Femur (tissue), 1 donor: ENCODE measurements around the gene SH3D19.
"Not testable (repeated sequence)": the region's sequence is repeated elsewhere in the genome, so short reads cannot be mapped to it uniquely, and the experiment has no call there.

ENCODE experiments used
- DNase-seq: peaks from one replicate; pipeline ENCODE4 v3.0.0-alpha.2; 2017

Gene SH3D19

DNA sequence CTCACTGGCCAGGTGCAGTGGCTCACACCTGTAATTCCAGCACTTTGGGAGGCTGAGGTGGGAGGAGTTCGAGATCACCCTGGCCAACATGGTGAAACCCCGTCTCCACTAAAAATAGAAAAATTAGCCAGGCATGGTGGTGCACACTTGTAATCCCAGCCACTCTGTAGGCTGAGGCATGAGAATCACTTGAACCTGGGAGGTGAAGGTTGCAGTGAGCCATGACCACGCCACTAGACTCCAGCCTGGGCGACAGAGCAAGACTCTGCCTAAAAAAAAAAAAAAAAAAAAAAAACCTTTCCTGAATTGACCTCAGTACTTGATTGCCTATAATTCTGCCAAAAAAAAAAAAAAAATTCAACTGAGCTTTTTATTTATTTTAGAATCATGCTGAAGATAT is 3.2 kb downstream of the SH3D19 start:
- not testable (repeated sequence) for DNase-seq

DNA sequence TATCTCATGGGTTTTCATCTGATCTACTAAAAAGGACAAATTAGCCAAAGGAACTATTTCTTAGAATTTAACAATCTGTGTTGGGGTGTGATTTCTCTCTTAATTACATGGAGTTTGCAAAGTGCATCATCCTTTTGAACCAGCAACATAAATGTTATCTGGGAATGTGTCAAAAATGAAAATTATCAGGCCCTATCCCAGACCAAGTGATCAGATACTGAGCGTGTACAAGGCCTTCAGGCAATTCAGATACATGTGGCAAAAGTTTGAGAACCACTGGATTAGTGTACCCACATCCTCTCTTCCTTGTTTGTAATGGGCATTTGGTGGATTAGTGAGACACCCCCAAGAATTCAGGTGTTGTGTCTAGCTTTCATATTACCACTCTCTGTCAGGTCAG is 3.8 kb downstream of the SH3D19 start:
- DNase-seq, result no peak

DNA sequence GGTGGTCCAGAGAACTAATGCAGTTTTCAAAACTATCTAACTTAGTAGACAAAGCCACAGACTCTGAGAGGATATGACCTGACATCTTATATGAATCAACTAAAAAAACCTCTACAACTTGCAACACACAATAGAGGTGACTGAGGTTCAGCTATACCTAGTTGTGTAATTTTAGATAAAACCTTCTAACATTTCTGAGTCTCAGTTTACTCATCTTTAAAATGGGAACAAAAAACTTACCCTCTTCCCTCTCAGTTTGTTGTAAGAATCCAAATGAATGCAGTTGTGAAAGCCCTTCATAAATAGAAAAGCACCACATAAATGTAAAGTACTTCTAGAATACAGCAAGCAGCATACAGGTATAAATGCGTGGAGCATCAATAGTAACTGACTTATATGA is 5.9 kb downstream of the SH3D19 start:
- no peak for DNase-seq

- no peak for DNase-seq
Observed at GRCh38 chr4:151318307-151319006, 6.9 kb downstream of the SH3D19 start.

GRCh38 chr4:151316645-151317044 is 8.8 kb downstream of the SH3D19 start:
- no peak for DNase-seq

DNA sequence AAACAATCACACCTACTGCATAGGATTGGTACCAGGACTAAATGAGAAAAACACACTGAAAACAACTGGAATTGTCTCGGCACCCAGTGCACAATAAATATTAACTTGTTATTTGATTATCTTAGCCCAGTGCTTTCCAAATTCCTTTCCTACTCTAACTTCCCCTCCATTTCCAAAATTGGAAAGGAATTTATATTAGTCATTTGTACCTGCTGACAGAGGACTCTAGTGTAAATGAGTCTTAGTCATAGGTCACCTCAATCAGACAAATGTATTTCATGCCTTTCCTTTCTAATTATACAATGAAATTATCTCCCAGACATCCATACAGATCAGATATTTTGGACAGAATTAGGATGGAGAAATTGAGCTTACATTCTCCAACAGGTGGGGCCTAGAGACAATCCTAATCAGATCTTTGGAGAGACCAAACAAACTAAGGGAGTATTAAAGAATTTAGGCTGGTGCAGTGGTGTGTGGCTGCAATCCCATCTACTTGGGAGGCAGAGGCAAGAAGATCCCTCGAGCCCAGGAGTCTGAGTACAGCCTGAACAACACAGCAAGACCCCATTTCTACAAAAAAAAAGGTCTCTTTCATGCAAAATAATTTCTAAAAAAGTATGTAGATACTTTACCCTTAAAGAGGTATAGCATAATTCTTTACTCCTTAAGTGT is 10.1 kb downstream of the SH3D19 start:
- no peak for DNase-seq

GRCh38 chr4:151314479-151314878 is 10.9 kb downstream of the SH3D19 start:
- no peak for DNase-seq

GRCh38 chr4:151314010-151314355 is 11.4 kb downstream of the SH3D19 start:
- no peak for DNase-seq

GRCh38 chr4:151313306-151314009 is 11.9 kb downstream of the SH3D19 start:
- no peak for DNase-seq

GRCh38 chr4:151310124-151310728 is 15.2 kb downstream of the SH3D19 start:
- DNase-seq, result no peak

DNA sequence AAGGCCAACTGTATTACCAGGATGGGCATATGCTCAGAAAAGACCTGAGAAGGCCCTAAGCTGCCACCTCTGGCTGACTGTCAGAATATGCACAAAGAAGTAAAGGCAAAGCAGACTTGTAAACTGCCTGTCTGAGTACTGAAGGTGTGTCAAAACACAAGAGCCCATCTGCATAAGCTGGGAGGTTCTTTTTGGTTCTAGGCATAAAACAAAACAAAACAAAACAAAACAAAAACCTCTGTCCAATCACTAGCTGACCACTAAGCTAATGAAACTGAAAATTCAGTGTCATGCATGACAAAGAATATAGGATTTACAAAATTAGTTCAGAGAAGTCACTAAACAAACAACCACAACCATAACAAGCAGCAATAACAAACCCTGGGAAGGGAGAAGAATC is 20.6 kb downstream of the SH3D19 start:
- no peak for DNase-seq

GRCh38 chr4:151304226-151304625 is 21.2 kb downstream of the SH3D19 start:
- DNase-seq, result no peak

DNA sequence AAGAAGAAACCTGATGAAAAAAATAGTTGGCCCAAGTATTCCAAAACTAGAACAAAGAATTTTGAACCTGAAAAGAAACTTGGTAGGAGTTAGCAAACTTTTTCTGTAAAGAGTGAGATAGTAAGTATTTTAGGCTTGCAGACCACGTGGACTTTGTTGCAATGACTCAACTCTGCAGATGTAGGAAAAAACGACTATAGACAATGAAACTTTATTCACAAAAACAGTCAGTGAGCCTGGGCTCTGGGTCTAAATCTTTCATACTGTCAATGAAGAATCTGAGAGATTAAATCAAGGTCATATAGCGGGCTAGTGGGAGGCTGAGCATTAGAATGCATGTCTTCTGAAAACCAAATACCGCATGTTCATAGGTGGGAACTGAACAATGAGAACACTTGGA is 23.0 kb downstream of the SH3D19 start:
- no peak for DNase-seq

GRCh38 chr4:151297170-151297569 is 28.2 kb downstream of the SH3D19 start:
- DNase-seq, result no peak

- no peak for DNase-seq
Observed at GRCh38 chr4:151296227-151296626, 29.2 kb downstream of the SH3D19 start.

- DNase-seq, result no peak
Observed at GRCh38 chr4:151294833-151295496, 30.4 kb downstream of the SH3D19 start.

GRCh38 chr4:151292038-151292437 is 33.4 kb downstream of the SH3D19 start:
- DNase-seq, result no peak

GRCh38 chr4:151291485-151291884 is 33.9 kb downstream of the SH3D19 start:
- no peak for DNase-seq

GRCh38 chr4:151287409-151287808 is 38.0 kb downstream of the SH3D19 start:
- DNase-seq, result no peak

DNA sequence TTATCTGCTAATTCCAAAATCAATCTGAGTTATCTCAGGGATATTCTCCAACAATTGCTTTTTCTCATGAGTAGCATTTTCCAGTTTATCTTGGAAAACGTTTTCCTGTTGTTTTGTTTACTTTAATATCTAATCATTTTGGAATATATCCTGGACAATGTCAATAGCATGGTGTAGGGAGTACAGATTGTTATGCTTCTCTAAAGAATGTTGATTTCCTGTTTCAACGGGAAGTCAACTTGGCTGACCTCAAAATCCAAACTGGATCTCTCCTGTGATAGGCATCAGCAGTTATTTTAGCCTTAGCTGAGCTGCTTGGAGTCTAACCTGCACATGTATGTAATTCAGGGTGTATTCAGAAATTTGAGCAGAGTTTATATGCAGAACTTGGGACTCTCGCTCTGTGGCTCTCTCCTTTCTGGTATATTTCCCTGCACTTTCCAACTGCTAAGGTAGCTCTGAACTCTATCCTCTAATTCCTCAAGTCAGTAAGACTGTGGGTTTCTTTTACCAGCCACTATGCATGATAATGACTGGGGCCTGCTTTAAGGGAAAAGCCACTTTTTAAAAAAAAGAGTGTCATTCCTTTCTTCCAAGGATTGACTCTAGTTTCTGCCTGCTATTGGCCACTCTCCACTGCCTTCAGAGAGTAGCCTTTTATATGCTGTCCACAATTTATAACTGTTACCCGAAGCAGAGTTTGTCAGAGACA is 40.7 kb downstream of the SH3D19 start:
- no peak for DNase-seq

DNA sequence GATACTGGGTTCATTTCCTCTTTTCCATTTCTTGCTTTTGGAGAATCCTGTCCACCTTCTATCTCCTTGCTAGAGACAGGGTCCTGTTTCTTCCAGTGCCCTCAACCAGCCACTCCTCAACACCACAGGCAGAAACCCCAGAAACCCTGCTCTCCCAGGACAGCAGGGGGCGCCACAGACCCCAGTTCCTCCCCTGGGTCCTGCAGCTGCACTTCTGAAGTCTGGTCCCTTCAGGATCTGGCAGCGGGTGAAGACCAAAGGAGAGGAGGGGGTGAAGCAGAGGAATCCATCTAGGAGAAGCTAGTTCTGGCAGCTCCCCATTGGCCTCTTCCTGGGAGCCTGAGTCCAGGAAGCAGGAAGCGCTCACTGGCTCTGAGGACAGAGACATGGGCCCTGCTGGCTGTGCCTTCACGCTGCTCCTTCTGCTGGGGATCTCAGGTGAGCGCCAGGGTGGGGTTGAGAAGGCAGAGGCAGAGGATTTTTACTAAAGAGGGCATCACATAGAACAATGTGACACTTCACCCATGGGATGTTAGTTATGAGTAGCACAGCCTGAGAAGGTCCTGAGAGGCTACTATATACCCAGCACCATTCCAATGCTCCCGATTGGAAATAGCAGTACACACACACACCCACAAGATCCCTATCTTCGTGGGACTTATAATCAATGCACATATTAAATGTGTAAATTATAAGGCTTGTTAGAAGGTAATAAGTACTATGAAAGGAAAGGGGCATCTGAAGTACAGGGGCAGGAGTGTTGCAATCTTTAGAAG is 48.4 kb downstream of the SH3D19 start, which contains the start of gene PRSS48:
Gene PRSS48 (plus strand): TSS at position 375 of the 776 bp plus-strand sequence. CDS start 12 bp downstream, at position 387.
- DNase-seq, result peak; percentile 50

DNA sequence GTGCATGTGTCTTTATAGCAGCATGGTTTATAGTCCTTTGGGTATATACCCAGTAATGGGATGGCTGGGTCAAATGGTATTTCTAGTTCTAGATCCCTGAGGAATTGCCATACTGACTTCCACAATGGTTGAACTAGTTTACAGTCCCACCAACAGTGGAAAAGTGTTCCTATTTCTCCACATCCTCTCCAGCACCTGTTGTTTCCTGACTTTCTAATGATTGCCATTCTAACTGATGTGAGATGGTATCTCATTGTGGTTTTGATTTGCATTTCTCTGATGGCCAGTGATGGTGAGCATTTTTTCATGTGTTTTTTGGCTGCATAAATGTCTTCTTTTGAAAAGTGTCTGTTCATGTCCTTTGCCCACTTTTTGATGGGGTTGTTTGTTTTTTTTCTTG is 56.5 kb downstream of the SH3D19 start:
- DNase-seq, result not testable (repeated sequence)
